ENCODE measurements around the gene NDST3.

GRCh38 chr4:118154649-118155048, 120.4 kb downstream of the NDST3 start:
- TF ChIP-seq CTCF (IDR thresholded peaks at IDR 0.05; ENCODE audit: low read length) (no peak), EZH2phosphoT487 (IDR thresholded peaks at IDR 0.05; ENCODE audit: low read length) (no peak)
